ENCODE data around the gene TMEM176A.
"Not testable (repeated sequence)": the region's sequence is repeated elsewhere in the genome, so short reads cannot be mapped to it uniquely, and the experiment has no call there.

Gene TMEM176A

DNA sequence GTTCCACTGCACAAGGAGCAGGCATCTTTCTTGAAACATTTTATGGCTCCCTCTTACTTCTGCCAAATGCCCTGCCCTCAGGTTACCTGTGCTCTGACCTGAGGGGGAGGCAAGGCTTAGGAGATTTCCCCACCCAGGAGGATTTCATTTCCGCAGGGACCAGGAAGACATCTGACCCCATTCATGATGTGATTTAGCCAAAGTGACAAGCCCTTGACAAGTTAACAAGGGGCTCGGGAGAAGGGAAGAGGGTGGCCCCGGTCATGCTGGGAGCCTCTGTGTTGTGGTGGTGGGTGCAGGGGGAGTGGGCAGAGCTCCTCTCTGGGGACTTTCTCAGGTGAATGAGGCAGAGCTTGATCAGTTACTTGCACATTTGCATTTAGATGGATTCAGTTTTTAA lies 44.4 kb upstream of the TMEM176A start:
- TF ChIP-seq, protein P1, sequence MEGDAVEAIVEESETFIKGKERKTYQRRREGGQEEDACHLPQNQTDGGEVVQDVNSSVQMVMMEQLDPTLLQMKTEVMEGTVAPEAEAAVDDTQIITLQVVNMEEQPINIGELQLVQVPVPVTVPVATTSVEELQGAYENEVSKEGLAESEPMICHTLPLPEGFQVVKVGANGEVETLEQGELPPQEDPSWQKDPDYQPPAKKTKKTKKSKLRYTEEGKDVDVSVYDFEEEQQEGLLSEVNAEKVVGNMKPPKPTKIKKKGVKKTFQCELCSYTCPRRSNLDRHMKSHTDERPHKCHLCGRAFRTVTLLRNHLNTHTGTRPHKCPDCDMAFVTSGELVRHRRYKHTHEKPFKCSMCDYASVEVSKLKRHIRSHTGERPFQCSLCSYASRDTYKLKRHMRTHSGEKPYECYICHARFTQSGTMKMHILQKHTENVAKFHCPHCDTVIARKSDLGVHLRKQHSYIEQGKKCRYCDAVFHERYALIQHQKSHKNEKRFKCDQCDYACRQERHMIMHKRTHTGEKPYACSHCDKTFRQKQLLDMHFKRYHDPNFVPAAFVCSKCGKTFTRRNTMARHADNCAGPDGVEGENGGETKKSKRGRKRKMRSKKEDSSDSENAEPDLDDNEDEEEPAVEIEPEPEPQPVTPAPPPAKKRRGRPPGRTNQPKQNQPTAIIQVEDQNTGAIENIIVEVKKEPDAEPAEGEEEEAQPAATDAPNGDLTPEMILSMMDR (IDR thresholded peaks at IDR 0.05; ENCODE audit: low read depth, low read length, missing control alignments), result no peak
- no peak for DNase-seq (ENCODE audit: low read depth)
- H3K4me3 ChIP-seq (ENCODE audit: low read depth, low read length), result no peak overlapping the region

DNA sequence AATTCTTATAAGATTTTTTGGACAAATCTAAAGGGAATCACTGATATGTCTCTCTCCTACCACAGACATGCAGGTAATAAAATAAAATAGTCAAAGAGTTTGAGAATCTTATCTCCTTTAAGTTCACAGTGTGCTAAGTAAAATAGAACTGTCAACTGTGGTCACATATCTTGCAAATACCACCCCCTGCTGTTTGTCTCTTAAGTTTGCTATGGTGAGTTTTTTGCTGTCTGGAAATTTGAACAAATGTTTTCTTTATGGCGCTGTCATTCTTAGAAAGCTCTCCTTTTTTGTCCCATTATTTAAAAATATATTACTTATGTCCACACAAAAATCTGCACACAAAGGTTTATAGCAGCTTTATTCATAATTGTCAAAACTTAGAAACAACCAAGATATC lies 43.7 kb upstream of the TMEM176A start:
- DNase-seq (ENCODE audit: low read depth), result no peak
- H3K4me3 ChIP-seq (ENCODE audit: low read depth, low read length), result no peak overlapping the region
- TF ChIP-seq, protein P1 (IDR thresholded peaks at IDR 0.05; ENCODE audit: low read depth, low read length, missing control alignments), result peak; percentile 47

- no peak for DNase-seq (ENCODE audit: low read depth)
- TF ChIP-seq, protein P1 (IDR thresholded peaks at IDR 0.05; ENCODE audit: low read depth, low read length, missing control alignments), result no peak
- no peak overlapping the region for H3K4me3 ChIP-seq (ENCODE audit: low read depth, low read length)
Measured at GRCh38 chr7:150759479-150759878, 41.1 kb upstream of the TMEM176A start.

DNA sequence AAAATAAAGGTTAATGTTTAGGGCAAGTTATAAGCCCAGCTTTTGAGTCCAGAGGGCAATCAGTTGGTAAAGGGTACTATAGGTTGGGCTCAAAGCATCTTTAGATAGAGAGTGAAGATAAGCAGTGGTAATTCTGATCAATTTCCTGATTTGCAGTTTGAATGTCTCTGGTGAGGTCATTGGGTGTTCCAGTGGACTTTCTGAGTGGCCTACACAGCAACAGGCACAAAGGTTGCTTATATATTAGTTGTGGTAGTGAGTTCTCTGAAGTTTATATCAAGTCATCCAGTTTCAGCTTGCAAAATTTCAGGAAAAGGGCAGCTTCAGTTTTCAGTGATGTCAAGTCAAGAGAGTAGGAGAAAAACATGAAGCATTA lies 34.2 kb upstream of the TMEM176A start:
- no peak overlapping the region for H3K4me3 ChIP-seq (ENCODE audit: low read depth, low read length)
- TF ChIP-seq, protein P1 (IDR thresholded peaks at IDR 0.05; ENCODE audit: low read depth, low read length, missing control alignments), result no peak
- DNase-seq (ENCODE audit: low read depth), result no peak

DNA sequence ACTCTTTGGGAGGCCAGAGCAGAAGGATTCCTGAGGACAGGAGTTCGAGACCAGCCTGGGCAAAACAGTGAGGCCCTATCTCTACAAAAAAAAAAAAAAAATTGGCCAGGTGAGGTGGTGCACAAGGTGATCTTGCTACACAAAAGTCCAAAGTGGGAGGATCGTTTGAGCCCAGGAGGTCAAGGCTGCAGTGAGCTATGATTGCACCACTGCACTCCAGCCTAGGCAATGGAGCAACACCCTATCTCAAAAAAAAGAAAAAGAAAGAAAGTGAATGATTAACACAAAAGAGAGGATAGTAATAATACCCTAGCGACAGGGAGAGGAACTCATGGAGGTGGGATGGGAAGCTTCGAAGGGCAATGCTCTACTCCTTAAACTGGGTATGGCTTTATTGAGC lies 30.8 kb upstream of the TMEM176A start:
- TF ChIP-seq, protein P1 (IDR thresholded peaks at IDR 0.05; ENCODE audit: low read depth, low read length, missing control alignments), result no peak
- no peak overlapping the region for H3K4me3 ChIP-seq (ENCODE audit: low read depth, low read length)
- no peak for DNase-seq (ENCODE audit: low read depth)

- not testable (repeated sequence) for DNase-seq (ENCODE audit: low read depth); H3K4me3 ChIP-seq (ENCODE audit: low read depth, low read length)
Measured at GRCh38 chr7:150774131-150774530, 26.4 kb upstream of the TMEM176A start.

- no peak for DNase-seq (ENCODE audit: low read depth)
- no peak overlapping the region for H3K4me3 ChIP-seq (ENCODE audit: low read depth, low read length)
- TF ChIP-seq, protein P1 (IDR thresholded peaks at IDR 0.05; ENCODE audit: low read depth, low read length, missing control alignments), result no peak
Measured at GRCh38 chr7:150778014-150778737, 22.4 kb upstream of the TMEM176A start.
